Testis (tissue), 2 donors: ENCODE results near the gene PDCD5.

Experiments
- CTCF ChIP-seq, 3 experiments: fragments of 450-650 bp in 2 of 3; fragments of 200-600 bp in 1 of 3; sonication (generic) in 1 of 3; IDR thresholded peaks; one replicate each; pipeline ENCODE4 v1.5.1; 2016 to 2019; ENCODE audit warnings: antibody characterized with exemption in 3 of 3, mild to moderate bottlenecking in 2 of 3, moderate library complexity in 1 of 3
- POLR2A ChIP-seq: fragments of 450-650 bp; IDR thresholded peaks from one replicate; pipeline ENCODE4 v1.6.1; 2017; ENCODE audit warnings: antibody characterized with exemption, mild to moderate bottlenecking, moderate library complexity

GRCh38 chr19:32619051-32619685, 38.2 kb downstream of the PDCD5 start:
- no peak for TF ChIP-seq CTCF (IDR thresholded peaks at IDR 0.05)
- TF ChIP-seq POLR2A: no peak
